ENCODE measurements around the gene OXA1L.

The OXA1L gene

DNA sequence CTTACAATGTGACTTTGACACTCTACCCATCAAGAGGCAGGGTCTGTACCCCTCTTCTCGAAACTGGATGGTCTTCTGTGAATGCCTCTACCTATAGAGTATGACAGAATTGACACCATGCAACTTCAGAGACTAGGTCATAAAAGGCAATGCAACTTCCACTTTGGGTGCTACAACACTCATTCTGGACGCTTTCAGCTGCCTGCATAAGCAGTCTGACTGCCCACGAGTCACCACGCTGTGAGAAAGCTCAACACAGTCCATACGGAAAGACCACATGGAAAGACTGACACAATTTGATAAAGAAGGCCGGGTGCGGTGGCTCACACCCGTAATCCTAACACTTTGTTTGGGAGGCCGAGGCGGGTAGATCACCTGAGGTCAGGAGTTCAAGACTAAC, 33.9 kb downstream of the OXA1L start:
- TF ChIP-seq SIN3A (IDR thresholded peaks at IDR 0.05; ENCODE audit: borderline replicate concordance, insufficient read depth, low read length) = no peak
- TF ChIP-seq POLR2AphosphoS5 (IDR thresholded peaks at IDR 0.05; ENCODE audit: low read depth, low read length) = no peak
- no peak for TF ChIP-seq FOXP2 (optimal IDR thresholded peaks at IDR 0.05; ENCODE audit: borderline replicate concordance, extremely low read depth, extremely low read length, insufficient read depth)
- TF ChIP-seq, protein P1, sequence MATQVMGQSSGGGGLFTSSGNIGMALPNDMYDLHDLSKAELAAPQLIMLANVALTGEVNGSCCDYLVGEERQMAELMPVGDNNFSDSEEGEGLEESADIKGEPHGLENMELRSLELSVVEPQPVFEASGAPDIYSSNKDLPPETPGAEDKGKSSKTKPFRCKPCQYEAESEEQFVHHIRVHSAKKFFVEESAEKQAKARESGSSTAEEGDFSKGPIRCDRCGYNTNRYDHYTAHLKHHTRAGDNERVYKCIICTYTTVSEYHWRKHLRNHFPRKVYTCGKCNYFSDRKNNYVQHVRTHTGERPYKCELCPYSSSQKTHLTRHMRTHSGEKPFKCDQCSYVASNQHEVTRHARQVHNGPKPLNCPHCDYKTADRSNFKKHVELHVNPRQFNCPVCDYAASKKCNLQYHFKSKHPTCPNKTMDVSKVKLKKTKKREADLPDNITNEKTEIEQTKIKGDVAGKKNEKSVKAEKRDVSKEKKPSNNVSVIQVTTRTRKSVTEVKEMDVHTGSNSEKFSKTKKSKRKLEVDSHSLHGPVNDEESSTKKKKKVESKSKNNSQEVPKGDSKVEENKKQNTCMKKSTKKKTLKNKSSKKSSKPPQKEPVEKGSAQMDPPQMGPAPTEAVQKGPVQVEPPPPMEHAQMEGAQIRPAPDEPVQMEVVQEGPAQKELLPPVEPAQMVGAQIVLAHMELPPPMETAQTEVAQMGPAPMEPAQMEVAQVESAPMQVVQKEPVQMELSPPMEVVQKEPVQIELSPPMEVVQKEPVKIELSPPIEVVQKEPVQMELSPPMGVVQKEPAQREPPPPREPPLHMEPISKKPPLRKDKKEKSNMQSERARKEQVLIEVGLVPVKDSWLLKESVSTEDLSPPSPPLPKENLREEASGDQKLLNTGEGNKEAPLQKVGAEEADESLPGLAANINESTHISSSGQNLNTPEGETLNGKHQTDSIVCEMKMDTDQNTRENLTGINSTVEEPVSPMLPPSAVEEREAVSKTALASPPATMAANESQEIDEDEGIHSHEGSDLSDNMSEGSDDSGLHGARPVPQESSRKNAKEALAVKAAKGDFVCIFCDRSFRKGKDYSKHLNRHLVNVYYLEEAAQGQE (IDR thresholded peaks at IDR 0.05; ENCODE audit: insufficient read depth in 1 of 2, low read depth in 2 of 2, low read length in 2 of 2) = no peak
- no peak for TF ChIP-seq TAF1 (IDR thresholded peaks at IDR 0.05; ENCODE audit: borderline replicate concordance, insufficient read depth, low read length)

DNA sequence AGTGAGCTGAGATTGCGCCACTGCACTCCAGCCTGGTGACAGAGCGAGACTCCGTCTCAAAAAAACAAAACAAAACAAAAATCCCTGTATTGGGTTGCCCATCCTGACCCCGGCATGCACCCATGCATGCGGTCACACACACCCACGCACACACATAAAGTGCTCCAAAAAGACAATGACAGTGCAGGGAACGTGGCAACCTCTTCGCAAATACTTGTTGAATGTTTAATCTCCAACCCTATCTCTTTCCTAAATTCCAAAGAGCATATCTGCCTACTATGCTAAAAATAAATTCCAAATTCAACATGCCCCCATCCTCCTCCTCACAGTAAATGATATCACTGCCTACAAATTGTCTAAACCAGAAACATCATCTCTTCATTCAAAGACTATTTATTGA, 35.2 kb downstream of the OXA1L start:
- TF ChIP-seq SIN3A (IDR thresholded peaks at IDR 0.05; ENCODE audit: borderline replicate concordance, insufficient read depth, low read length) (no peak), FOXP2 (optimal IDR thresholded peaks at IDR 0.05; ENCODE audit: borderline replicate concordance, extremely low read depth, extremely low read length, insufficient read depth) (no peak), POLR2AphosphoS5 (IDR thresholded peaks at IDR 0.05; ENCODE audit: low read depth, low read length) (no peak), TAF1 (IDR thresholded peaks at IDR 0.05; ENCODE audit: borderline replicate concordance, insufficient read depth, low read length) (no peak)
- TF ChIP-seq, protein P1 (IDR thresholded peaks at IDR 0.05; ENCODE audit: insufficient read depth in 1 of 2, low read depth in 2 of 2, low read length in 2 of 2) = no peak

- TF ChIP-seq SIN3A (IDR thresholded peaks at IDR 0.05; ENCODE audit: borderline replicate concordance, insufficient read depth, low read length) = no peak
- no peak for TF ChIP-seq POLR2AphosphoS5 (IDR thresholded peaks at IDR 0.05; ENCODE audit: low read depth, low read length)
- no peak for TF ChIP-seq TAF1 (IDR thresholded peaks at IDR 0.05; ENCODE audit: borderline replicate concordance, insufficient read depth, low read length)
- TF ChIP-seq, protein P1 (IDR thresholded peaks at IDR 0.05; ENCODE audit: insufficient read depth in 1 of 2, low read depth in 2 of 2, low read length in 2 of 2) = no peak
- TF ChIP-seq FOXP2 (optimal IDR thresholded peaks at IDR 0.05; ENCODE audit: borderline replicate concordance, extremely low read depth, extremely low read length, insufficient read depth) = no peak
Observed at GRCh38 chr14:22802860-22803686, 36.6 kb downstream of the OXA1L start.

GRCh38 chr14:22803687-22803974, 37.1 kb downstream of the OXA1L start:
- TF ChIP-seq FOXP2 (optimal IDR thresholded peaks at IDR 0.05; ENCODE audit: borderline replicate concordance, extremely low read depth, extremely low read length, insufficient read depth) = no peak
- TF ChIP-seq POLR2AphosphoS5 (IDR thresholded peaks at IDR 0.05; ENCODE audit: low read depth, low read length) = no peak
- no peak for TF ChIP-seq TAF1 (IDR thresholded peaks at IDR 0.05; ENCODE audit: borderline replicate concordance, insufficient read depth, low read length)
- no peak for TF ChIP-seq SIN3A (IDR thresholded peaks at IDR 0.05; ENCODE audit: borderline replicate concordance, insufficient read depth, low read length)

GRCh38 chr14:22807432-22808087, 41.1 kb downstream of the OXA1L start:
- TF ChIP-seq, protein P1 (IDR thresholded peaks at IDR 0.05; ENCODE audit: insufficient read depth in 1 of 2, low read depth in 2 of 2, low read length in 2 of 2) = no peak
- TF ChIP-seq FOXP2 (optimal IDR thresholded peaks at IDR 0.05; ENCODE audit: borderline replicate concordance, extremely low read depth, extremely low read length, insufficient read depth) = no peak
- TF ChIP-seq SIN3A (IDR thresholded peaks at IDR 0.05; ENCODE audit: borderline replicate concordance, insufficient read depth, low read length) = no peak
- no peak for TF ChIP-seq POLR2AphosphoS5 (IDR thresholded peaks at IDR 0.05; ENCODE audit: low read depth, low read length)
- no peak for TF ChIP-seq TAF1 (IDR thresholded peaks at IDR 0.05; ENCODE audit: borderline replicate concordance, insufficient read depth, low read length)
